GM12892 (cell line): Measurements from ENCODE around the gene MGST2.
"Not testable (repeated sequence)": the region's sequence is repeated elsewhere in the genome, so short reads cannot be mapped to it uniquely, and the experiment has no call there.

Experiments used
- DNase-seq: peaks from one replicate; pipeline ENCODE4 v3.0.0; 2011; ENCODE audit not compliant: insufficient read length
- FAIRE-seq: peaks from 2 replicates; lab custom pipeline; 2011; peaks lifted over from hg19 to GRCh38; lab: Jason Lieb, UNC
- POLR2A ChIP-seq: IDR thresholded peaks from 2 replicates; pipeline ENCODE4 v1.6.1; 2011; ENCODE audit warnings: low read depth, low read length, control low read depth
- POLR2AphosphoS5 ChIP-seq: IDR thresholded peaks from 2 replicates; pipeline ENCODE4 v1.6.1; 2011; ENCODE audit warnings: low read depth, low read length, control low read depth
- TAF1 ChIP-seq: IDR thresholded peaks from 2 replicates; pipeline ENCODE4 v1.6.1; 2011; ENCODE audit warnings: low read depth, mild to moderate bottlenecking, control low read depth, low read length, borderline replicate concordance

The MGST2 gene

DNA sequence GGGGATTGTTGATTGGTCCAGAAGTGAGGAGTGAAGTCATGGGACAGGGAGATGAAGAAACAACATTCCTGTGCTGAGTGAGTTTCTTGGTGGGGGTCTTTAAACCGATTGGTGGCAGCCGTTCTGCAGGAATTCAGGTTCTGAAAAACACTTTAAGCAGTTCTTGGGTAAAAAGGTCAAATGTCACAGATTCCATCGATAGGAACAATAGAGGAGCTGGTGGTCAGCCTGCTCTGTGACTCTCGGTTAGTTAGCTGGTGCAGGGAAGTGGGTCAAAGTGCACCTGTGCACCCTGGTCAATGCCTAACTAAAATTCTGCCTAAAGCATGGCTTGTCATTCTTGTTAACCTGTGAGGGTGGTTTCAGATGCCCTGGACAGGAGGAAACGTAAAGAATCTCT lies 34.6 kb upstream of the MGST2 start:
- TF ChIP-seq POLR2A (no peak), TAF1 (no peak), POLR2AphosphoS5 (no peak)
- FAIRE-seq (no peak), DNase-seq (no peak)

- FAIRE-seq (no peak), DNase-seq (no peak)
- TF ChIP-seq POLR2AphosphoS5 (no peak), POLR2A (no peak), TAF1 (no peak)
Observed at GRCh38 chr4:139631791-139632190, 33.8 kb upstream of the MGST2 start.

GRCh38 chr4:139632739-139633138 lies 32.9 kb upstream of the MGST2 start:
- DNase-seq, FAIRE-seq: not testable (repeated sequence)

- DNase-seq (no peak), FAIRE-seq (no peak)
- TF ChIP-seq POLR2A, result no peak
- no peak for TF ChIP-seq POLR2AphosphoS5
- TF ChIP-seq TAF1, result no peak
Observed at GRCh38 chr4:139633195-139633594, 32.4 kb upstream of the MGST2 start.

DNA sequence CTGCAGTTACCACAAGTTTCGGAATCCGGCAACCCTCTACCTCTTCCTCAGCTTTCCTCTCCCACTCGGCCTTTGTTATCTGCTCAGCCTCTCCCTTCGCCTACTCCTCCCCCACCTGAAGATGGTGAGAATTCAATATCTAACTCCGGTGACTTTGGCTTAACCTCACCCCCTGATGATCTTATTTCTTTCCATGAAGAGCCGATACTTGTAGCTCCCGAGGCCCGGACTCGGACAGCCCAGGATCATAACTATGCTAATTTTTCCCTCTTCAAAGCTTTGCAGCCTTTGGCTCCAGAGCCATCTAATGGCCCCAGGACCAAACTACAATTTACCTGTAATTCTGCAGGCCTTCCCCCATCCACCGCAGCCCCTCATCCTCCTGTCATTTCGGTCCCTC lies 32.0 kb upstream of the MGST2 start:
- no peak for FAIRE-seq

DNA sequence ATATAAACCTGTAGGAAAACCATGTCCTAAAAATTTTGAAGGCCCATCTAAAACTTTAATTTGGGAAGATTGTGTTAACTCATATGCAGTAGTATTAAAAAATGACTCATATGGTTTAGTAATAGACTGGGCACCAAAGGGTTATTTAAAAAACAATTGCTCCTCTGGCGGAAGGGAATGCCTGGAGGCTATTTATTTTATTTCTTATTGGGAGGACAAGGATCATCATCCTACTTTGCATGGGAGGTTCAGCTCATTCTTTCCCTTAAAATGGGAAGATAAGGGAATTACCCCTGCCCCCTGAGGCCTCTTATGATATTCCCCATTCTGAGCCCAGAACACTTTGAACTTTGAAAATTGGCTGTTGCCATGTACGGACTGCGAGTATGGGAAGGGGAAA lies 29.7 kb upstream of the MGST2 start:
- FAIRE-seq, result no peak
- DNase-seq, result no peak
- TF ChIP-seq POLR2AphosphoS5 (no peak), POLR2A (no peak), TAF1 (no peak)

More for the DNA sequence above, 32.0 kb upstream of the MGST2 start:
- no peak for TF ChIP-seq TAF1
- TF ChIP-seq POLR2A, result no peak
- TF ChIP-seq POLR2AphosphoS5, result no peak
- no peak for DNase-seq

DNA sequence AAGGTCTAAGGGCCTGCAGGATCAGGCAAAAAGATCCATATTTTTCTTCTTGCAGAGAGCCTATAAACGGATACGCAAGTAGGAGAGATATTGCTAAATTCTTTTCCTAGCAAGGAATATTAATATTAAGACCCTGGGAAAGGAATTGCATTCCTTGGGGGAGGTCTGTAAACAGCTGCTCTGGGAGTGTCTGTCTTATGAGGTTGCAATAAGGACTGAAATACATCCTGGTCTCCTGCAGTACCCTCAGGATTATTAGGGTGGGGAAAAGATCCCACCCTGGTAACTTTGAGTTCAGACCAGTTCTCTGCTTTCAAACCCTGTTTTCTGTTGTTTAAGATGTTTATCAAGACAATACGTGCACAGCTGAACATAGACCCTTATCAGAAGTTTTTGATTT lies 27.3 kb upstream of the MGST2 start:
- FAIRE-seq, DNase-seq: not testable (repeated sequence)

DNA sequence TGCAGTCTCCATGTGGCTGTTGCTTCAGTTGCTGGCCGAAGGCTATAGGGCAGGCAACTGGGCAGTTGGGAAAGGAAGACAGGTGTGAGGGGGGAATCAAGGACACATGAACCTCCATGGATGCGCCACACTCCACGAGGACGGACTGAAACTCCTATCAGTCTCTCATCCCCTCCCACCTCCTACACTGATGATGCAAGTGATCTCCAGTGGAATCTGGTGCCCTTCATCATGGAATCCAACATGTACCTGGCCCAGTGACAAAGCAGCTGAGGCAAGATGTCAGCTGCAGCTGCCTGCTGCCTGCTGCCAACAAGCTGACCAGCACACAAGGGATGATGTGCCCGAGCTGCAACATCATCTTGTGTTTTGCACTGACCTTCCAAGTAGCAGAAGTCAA lies 26.0 kb upstream of the MGST2 start:
- FAIRE-seq (no peak), DNase-seq (no peak)
- no peak for TF ChIP-seq POLR2A
- no peak for TF ChIP-seq TAF1
- TF ChIP-seq POLR2AphosphoS5, result no peak

DNA sequence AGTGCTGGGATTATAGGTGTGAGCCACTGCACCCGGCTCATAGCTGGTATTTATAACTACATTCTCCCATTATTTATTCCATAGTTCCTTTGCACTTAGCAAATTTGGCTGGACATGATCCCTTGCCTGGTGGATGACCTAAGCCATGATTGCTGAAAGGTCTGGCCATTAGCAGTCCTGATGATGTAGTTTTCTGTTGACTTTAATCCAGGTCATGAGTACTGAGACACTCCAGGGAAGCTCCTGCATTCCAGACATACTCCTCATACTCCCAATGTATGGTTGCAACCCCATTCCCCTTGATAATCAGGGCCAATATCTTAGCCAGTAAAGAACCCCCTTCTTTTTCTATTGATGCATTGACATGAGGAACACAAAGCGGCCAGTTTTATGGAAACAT lies 24.4 kb upstream of the MGST2 start:
- DNase-seq, result no peak
- no peak for FAIRE-seq
- TF ChIP-seq TAF1, result no peak
- no peak for TF ChIP-seq POLR2A
- no peak for TF ChIP-seq POLR2AphosphoS5

DNA sequence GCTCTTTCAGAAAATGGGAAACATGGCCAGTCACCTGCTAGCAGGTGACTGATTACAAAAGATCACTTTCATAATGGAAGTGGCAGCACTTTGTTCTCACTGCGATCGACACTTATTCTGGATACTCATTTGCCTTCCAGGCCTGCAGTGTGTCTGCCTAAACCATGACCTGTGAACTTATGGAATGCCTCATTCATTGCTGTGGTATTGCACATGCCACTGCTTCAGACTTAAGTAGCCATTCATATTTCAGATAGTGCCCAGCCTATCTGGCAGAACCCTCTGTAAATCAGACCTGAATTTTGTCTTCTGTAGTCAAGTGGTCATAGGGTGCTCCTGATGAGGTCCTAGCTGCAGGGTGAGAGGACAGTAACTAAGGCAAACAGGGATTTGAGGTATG lies 23.3 kb upstream of the MGST2 start:
- TF ChIP-seq TAF1 (no peak), POLR2A (no peak), POLR2AphosphoS5 (no peak)
- no peak for FAIRE-seq
- DNase-seq, result no peak

GRCh38 chr4:139643042-139643895 lies 22.4 kb upstream of the MGST2 start:
- no peak for DNase-seq
- TF ChIP-seq POLR2AphosphoS5 (no peak), POLR2A (no peak), TAF1 (no peak)
- FAIRE-seq, result no peak

- no peak for DNase-seq
- FAIRE-seq, result no peak
- no peak for TF ChIP-seq POLR2AphosphoS5
- no peak for TF ChIP-seq POLR2A
- no peak for TF ChIP-seq TAF1
Observed at GRCh38 chr4:139645458-139645857, 20.2 kb upstream of the MGST2 start.
